NT2/D1 (cell line): ENCODE measurements around the gene TTC9C.
"Not testable (repeated sequence)": the region's sequence is repeated elsewhere in the genome, so short reads cannot be mapped to it uniquely, and the experiment has no call there.

Source experiments
- SUZ12 ChIP-seq: IDR thresholded peaks from 2 replicates; pipeline ENCODE4 v1.6.1; 2011; ENCODE audit not compliant: insufficient read length, insufficient read depth; ENCODE audit errors: extremely low read depth
- YY1 ChIP-seq: IDR thresholded peaks from 2 replicates; pipeline ENCODE4 v1.6.1; 2011; ENCODE audit not compliant: insufficient read length, insufficient read depth
- ZNF274 ChIP-seq: IDR thresholded peaks from 2 replicates; pipeline ENCODE4 v1.6.1; 2011; ENCODE audit warnings: mild to moderate bottlenecking, low read depth, low read length

- not testable (repeated sequence) for TF ChIP-seq ZNF274, YY1, SUZ12
Measured at GRCh38 chr11:62749931-62750330, 21.6 kb downstream of the TTC9C start.
